ENCODE measurements around the gene B4GALNT1. TPM values are rescaled to one million over a fixed set of nuclear protein-coding genes. Genes with fewer than 3 reads are reported as not detected.

Gene B4GALNT1
- total and polyA plus RNA-seq, 2 of the 13 experiments (the other 11 are each of a cell fraction or from before 2014, with no cell fraction given) = 4.5 to 5.4 TPM

- TF ChIP-seq ZNF451 (CRISPR knock-in tag; IDR thresholded peaks at IDR 0.05) = 0 out of 2 replicates have a peak, but pooled peaks have one; percentile 10
- TF ChIP-seq KMT2B (CRISPR knock-in tag; IDR thresholded peaks at IDR 0.05) = peak; percentile 23; the same call in 1 of the 2 replicates
- no peak for TF ChIP-seq NONO (IDR thresholded peaks at IDR 0.05)
- 0 out of 2 replicates have a peak, but pooled peaks have one; percentile 29 for TF ChIP-seq NONO (CRISPR knock-in tag; conservative IDR thresholded peaks at IDR 0.05)
- no peak for TF ChIP-seq ATF7 (IDR thresholded peaks at IDR 0.05)
- no peak for TF ChIP-seq ATF7 (CRISPR knock-in tag; IDR thresholded peaks at IDR 0.05)
- TF ChIP-seq KDM3A (CRISPR knock-in tag; IDR thresholded peaks at IDR 0.05; ENCODE audit: low read depth) = peak; percentile 37; the same call in 1 of the 2 replicates
- TF ChIP-seq ZNF777 (CRISPR knock-in tag; IDR thresholded peaks at IDR 0.05) = no peak; the same call in none of the 2 replicates
- TF ChIP-seq PATZ1 (CRISPR knock-in tag; IDR thresholded peaks at IDR 0.05) = 0 out of 2 replicates have a peak, but pooled peaks have one; percentile 12
- TF ChIP-seq ZNF275 (CRISPR knock-in tag; IDR thresholded peaks at IDR 0.05; ENCODE audit: borderline replicate concordance) = 0 out of 2 replicates have a peak, but pooled peaks have one; percentile 37
- TF ChIP-seq TEAD2 (CRISPR knock-in tag; IDR thresholded peaks at IDR 0.05) = no peak
- no peak for TF ChIP-seq ZMYM3 (CRISPR knock-in tag; IDR thresholded peaks at IDR 0.05)
- TF ChIP-seq MXD4 (CRISPR knock-in tag; IDR thresholded peaks at IDR 0.05) = peak; percentile 52; the same call in 1 of the 2 replicates
- TF ChIP-seq, protein P1, sequence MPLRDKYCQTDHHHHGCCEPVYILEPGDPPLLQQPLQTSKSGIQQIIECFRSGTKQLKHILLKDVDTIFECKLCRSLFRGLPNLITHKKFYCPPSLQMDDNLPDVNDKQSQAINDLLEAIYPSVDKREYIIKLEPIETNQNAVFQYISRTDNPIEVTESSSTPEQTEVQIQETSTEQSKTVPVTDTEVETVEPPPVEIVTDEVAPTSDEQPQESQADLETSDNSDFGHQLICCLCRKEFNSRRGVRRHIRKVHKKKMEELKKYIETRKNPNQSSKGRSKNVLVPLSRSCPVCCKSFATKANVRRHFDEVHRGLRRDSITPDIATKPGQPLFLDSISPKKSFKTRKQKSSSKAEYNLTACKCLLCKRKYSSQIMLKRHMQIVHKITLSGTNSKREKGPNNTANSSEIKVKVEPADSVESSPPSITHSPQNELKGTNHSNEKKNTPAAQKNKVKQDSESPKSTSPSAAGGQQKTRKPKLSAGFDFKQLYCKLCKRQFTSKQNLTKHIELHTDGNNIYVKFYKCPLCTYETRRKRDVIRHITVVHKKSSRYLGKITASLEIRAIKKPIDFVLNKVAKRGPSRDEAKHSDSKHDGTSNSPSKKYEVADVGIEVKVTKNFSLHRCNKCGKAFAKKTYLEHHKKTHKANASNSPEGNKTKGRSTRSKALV (CRISPR knock-in tag; IDR thresholded peaks at IDR 0.05) = peak; percentile 88
- 0 out of 2 replicates have a peak, but pooled peaks have one; percentile 47 for TF ChIP-seq ZFP90 (CRISPR knock-in tag; IDR thresholded peaks at IDR 0.05; ENCODE audit: borderline replicate concordance)
- TF ChIP-seq, protein P2, sequence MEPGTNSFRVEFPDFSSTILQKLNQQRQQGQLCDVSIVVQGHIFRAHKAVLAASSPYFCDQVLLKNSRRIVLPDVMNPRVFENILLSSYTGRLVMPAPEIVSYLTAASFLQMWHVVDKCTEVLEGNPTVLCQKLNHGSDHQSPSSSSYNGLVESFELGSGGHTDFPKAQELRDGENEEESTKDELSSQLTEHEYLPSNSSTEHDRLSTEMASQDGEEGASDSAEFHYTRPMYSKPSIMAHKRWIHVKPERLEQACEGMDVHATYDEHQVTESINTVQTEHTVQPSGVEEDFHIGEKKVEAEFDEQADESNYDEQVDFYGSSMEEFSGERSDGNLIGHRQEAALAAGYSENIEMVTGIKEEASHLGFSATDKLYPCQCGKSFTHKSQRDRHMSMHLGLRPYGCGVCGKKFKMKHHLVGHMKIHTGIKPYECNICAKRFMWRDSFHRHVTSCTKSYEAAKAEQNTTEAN (CRISPR knock-in tag; conservative IDR thresholded peaks at IDR 0.05) = 0 out of 2 replicates have a peak, but pooled peaks have one; percentile 18
- peak; percentile 75 for TF ChIP-seq XRCC5 (optimal IDR thresholded peaks at IDR 0.05; ENCODE audit: low read length)
- TF ChIP-seq MAFF (IDR thresholded peaks at IDR 0.05; ENCODE audit: low read depth, low read length) = no peak
- peak; percentile 91; the same call in 1 of the 2 replicates for TF ChIP-seq ZNF567 (CRISPR knock-in tag; IDR thresholded peaks at IDR 0.05; ENCODE audit: borderline replicate concordance)
- TF ChIP-seq ZBTB44 (CRISPR knock-in tag; IDR thresholded peaks at IDR 0.05) = no peak
- peak; percentile 16; the same call in 1 of the 2 replicates for TF ChIP-seq ETV5 (CRISPR knock-in tag; IDR thresholded peaks at IDR 0.05; ENCODE audit: borderline replicate concordance)
- TF ChIP-seq ZNF644 (CRISPR knock-in tag; IDR thresholded peaks at IDR 0.05; ENCODE audit: low read depth) = no peak
Observed at GRCh38 chr12:57621497-57622292, 11.3 kb downstream of the B4GALNT1 start (continued).
